BLaER1 (cell line): Measurements from ENCODE around the gene SYTL2.
"Not testable (repeated sequence)": the region's sequence is repeated elsewhere in the genome, so short reads cannot be mapped to it uniquely, and the experiment has no call there.

Experiments used
- H3K27ac ChIP-seq: shearing (Covaris generic); formaldehyde crosslinking; 2 replicates; pipeline ENCODE4 v1.8.1; 2022
- H3K27me3 ChIP-seq: shearing (Covaris generic); formaldehyde crosslinking; 2 replicates; pipeline ENCODE4 v1.8.1; 2022
- H3K36me3 ChIP-seq: shearing (Covaris generic); formaldehyde crosslinking; 2 replicates; pipeline ENCODE4 v1.8.1; 2022
- H3K4me1 ChIP-seq: shearing (Covaris generic); formaldehyde crosslinking; 2 replicates; pipeline ENCODE4 v1.8.1; 2022
- H3K4me2 ChIP-seq: shearing (Covaris generic); formaldehyde crosslinking; 2 replicates; pipeline ENCODE4 v1.8.1; 2022
- H3K4me3 ChIP-seq: shearing (Covaris generic); formaldehyde crosslinking; 2 replicates; pipeline ENCODE4 v1.8.1; 2022
- H3K9ac ChIP-seq: shearing (Covaris generic); formaldehyde crosslinking; 2 replicates; pipeline ENCODE4 v1.8.1; 2022
- H3K9me3 ChIP-seq: shearing (Covaris generic); formaldehyde crosslinking; 2 replicates; pipeline ENCODE4 v1.8.1; 2022
- H4K20me1 ChIP-seq: shearing (Covaris generic); formaldehyde crosslinking; 2 replicates; pipeline ENCODE4 v1.8.1; 2022
- Cebpa-rat ChIP-seq: shearing (Covaris generic); IDR thresholded peaks from 2 replicates; pipeline ENCODE4 v1.8.1; 2022

SYTL2 gene

DNA sequence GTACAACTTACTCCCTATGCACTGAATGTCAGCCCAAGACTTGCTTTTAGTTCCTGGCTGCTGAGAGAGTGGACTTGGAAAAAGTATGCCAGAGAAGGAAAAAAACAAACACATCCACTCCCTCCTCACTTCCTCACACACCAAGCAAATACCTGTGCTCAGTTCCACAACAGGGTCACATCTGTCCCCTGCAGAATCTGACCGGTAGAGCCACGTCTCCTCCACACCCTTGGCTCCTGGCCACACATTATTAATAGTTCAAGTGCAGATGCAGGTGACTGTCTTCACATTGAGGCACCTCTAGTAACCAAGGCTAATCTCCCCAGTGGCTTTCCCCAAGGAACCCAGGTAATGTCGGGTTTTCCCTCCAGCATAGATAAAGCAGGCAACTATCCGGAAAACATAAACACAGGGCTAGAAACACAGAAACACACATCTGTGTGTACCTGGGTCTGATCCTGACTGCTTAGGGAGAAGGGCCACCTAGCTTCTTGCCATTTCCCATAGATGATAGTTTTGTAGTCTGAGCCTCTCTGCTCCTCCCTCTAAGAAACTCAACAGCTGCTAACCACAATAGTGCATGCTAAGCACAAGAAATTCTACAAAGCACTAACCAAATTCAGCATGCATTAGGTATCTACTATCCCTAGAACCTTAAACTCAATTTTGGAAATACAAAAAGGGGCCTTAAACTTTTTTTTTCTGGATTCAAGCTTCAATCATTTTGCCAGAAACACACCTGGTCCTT, 10.2 kb downstream of the SYTL2 start:
- no peak overlapping the region for H3K4me3 ChIP-seq
- H4K20me1 ChIP-seq, result no peaks in the 10 kb centered on the region
- H3K9ac ChIP-seq, result no peak overlapping the region
- TF ChIP-seq Cebpa-rat, result no peak
- no peaks in the 10 kb centered on the region for H3K9me3 ChIP-seq
- no peak overlapping the region for H3K4me2 ChIP-seq
- no peak overlapping the region for H3K27ac ChIP-seq
- no peaks in the 10 kb centered on the region for H3K36me3 ChIP-seq
- no peaks in the 10 kb centered on the region for H3K4me1 ChIP-seq
- no peaks in the 10 kb centered on the region for H3K27me3 ChIP-seq

DNA sequence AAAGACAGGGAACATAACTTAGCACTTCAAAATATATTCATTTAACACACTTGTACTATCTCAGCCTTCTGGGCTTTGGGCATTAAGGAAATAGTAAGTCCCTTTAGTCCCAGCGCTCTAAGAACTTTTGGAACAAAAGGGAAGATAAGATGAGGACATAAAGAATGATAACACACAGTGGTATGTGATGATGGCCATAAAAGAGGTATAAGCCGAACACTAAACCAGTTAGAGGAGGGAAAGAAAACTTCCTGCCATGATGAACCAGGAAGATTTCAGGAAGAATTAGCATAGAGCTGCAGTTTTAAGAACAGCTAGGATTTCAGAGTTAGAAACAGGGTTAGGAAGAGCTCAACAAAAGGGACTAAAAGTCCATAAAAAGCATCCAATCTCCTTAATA, 11.8 kb downstream of the SYTL2 start:
- no peak overlapping the region for H3K9ac ChIP-seq
- no peaks in the 10 kb centered on the region for H3K4me1 ChIP-seq
- no peak overlapping the region for H3K27ac ChIP-seq
- H3K27me3 ChIP-seq, result no peaks in the 10 kb centered on the region
- no peaks in the 10 kb centered on the region for H3K9me3 ChIP-seq
- no peaks in the 10 kb centered on the region for H4K20me1 ChIP-seq
- H3K36me3 ChIP-seq, result no peaks in the 10 kb centered on the region
- no peak overlapping the region for H3K4me3 ChIP-seq
- TF ChIP-seq Cebpa-rat, result no peak
- no peak overlapping the region for H3K4me2 ChIP-seq

DNA sequence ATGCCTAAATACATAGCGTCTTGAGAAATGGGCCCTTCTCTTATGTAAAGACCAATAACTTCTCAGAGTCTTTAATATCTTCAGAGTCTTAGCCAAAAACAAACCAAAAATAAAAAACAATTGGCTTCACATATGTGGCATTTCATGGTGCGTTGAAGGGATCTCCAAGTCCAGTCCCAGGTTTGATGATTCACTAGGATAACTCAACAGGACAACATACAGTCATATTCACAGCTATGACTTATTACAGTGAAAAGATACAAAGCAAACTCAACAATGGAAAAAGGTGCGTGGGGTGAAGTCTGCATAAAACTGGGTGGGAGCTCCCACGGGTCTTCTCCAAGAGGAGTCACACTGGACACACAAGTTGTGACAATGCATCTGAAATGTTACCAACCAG, 12.6 kb downstream of the SYTL2 start:
- Histone ChIP-seq H3K4me2 (no peak overlapping the region), H3K4me1 (no peaks in the 10 kb centered on the region), H3K9ac (no peak overlapping the region), H3K4me3 (no peak overlapping the region), H4K20me1 (no peaks in the 10 kb centered on the region), H3K27ac (no peak overlapping the region), H3K27me3 (no peaks in the 10 kb centered on the region), H3K36me3 (no peaks in the 10 kb centered on the region), H3K9me3 (no peaks in the 10 kb centered on the region)
- no peak for TF ChIP-seq Cebpa-rat

DNA sequence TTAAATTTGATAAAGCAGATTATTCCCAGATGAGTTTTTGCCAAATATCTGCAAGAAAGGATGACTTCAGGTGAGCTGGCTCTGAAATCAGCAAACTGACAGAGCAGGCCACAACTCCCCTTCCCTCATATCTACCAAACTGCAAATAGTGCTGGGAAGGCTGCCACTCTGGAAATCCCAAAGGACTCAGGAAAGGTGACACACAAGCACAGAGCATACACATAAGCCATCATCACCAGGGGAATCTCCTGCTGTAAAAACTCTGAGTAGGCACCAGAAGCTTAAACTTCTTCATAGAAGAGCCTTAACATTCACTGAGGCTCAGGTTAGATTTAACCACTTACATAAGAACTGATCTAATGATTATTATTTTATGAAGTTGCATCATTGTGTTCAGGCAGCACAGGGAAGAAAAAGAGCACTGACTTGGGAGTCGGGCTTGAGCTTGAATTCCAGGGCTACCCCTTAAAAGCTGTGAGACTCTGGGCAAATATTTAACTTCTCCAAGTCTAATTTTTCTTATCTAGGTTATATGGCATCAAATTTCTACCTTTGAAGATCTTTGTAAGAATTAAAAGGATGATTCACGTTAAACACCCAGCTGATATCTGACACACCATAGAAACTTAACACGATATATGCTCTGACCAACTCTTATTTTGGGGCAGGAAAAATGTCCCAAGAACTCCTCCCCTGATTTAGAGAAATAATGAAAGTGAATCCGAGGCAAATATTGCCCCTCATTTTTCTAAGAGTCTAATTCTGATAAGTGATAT, 15.0 kb downstream of the SYTL2 start:
- no peak overlapping the region for H3K4me3 ChIP-seq
- no peak for TF ChIP-seq Cebpa-rat
- H3K36me3 ChIP-seq, result no peaks in the 10 kb centered on the region
- H3K27ac ChIP-seq, result no peak overlapping the region
- no peak overlapping the region for H3K4me2 ChIP-seq
- H3K4me1 ChIP-seq, result no peaks in the 10 kb centered on the region
- no peak overlapping the region for H3K9ac ChIP-seq
- no peaks in the 10 kb centered on the region for H3K27me3 ChIP-seq
- H3K9me3 ChIP-seq, result no peaks in the 10 kb centered on the region
- H4K20me1 ChIP-seq, result no peaks in the 10 kb centered on the region

DNA sequence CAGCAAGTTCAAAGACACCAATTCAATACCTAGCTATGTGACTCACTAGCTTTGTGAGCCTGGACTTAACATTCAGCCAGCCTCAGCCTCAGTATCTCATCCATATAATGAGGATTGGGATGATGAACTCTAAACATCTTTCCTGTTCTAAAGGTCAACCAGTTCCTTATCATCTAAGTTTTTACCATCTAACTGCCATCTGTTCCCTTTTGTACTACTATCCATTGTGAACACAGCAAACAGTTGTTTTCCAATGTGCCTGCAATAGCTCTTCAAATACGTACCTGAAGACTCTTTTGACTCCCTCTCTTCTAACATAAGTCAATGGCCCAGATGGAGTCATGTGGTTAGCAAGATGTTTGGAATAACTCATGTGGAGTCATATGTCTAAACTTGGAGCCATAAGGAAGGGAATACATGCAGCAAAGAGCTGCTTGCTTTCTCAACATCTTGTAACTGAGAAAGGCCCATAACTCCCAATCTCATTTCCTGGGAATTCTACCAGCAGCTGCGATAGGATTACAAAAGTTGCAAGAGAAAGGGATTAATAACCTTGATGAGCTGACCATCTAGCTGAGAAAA, 19.4 kb downstream of the SYTL2 start:
- Histone ChIP-seq H4K20me1 (no peaks in the 10 kb centered on the region), H3K9ac (no peak overlapping the region), H3K4me3 (no peak overlapping the region), H3K36me3 (no peaks in the 10 kb centered on the region), H3K27ac (no peak overlapping the region), H3K27me3 (no peaks in the 10 kb centered on the region), H3K9me3 (no peaks in the 10 kb centered on the region), H3K4me1 (no peaks in the 10 kb centered on the region), H3K4me2 (no peak overlapping the region)
- TF ChIP-seq Cebpa-rat, result no peak

DNA sequence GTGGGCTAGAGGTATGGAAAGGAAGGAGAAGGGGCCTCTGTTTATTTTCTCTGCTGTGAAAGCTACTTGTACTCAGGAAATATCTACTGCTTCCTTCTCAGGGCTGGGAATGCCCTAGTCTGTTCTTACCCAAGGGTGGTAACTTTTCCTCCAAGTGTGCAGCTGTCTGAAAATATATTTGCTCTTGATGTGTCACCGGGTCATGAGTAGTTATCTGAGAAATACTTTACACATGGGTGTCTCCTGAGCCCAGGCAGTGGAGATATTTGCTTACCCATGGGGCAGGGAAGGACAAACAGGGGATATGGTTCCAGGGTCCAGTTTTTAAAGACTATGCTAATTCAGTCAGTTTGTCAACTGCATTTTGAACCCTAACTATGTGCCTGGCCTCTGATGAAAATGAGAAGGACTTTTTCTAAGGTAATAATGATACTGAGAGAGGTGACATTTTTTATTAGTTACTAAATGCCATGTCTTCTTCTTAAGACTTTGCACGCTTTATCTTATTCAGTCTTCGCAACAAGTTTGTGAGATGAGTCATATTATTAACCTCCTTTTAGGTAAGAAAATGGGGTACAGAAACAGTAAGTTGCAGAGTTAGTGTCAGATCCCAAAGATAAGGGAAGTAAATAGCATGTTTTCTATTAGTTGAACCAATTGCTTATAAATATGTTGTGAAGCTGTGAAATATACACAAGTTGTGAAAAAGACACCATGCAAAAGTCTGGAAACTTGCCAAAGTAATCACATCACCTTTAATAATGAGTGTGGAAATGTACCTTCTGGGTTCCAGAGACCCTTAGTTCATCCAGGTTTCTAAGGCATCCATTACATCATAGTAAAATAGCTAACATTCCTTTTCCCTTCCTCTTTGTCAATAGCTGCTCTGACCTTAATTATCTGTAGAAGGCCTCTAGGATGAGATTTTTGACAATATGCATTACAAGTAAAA, 22.9 kb downstream of the SYTL2 start:
- TF ChIP-seq Cebpa-rat, result no peak
- no peaks in the 10 kb centered on the region for H3K4me1 ChIP-seq
- no peaks in the 10 kb centered on the region for H3K27me3 ChIP-seq
- no peak overlapping the region for H3K27ac ChIP-seq
- H3K36me3 ChIP-seq, result no peaks in the 10 kb centered on the region
- H3K9ac ChIP-seq, result no peak overlapping the region
- no peak overlapping the region for H3K4me3 ChIP-seq
- no peaks in the 10 kb centered on the region for H4K20me1 ChIP-seq
- H3K9me3 ChIP-seq, result no peaks in the 10 kb centered on the region
- no peak overlapping the region for H3K4me2 ChIP-seq

DNA sequence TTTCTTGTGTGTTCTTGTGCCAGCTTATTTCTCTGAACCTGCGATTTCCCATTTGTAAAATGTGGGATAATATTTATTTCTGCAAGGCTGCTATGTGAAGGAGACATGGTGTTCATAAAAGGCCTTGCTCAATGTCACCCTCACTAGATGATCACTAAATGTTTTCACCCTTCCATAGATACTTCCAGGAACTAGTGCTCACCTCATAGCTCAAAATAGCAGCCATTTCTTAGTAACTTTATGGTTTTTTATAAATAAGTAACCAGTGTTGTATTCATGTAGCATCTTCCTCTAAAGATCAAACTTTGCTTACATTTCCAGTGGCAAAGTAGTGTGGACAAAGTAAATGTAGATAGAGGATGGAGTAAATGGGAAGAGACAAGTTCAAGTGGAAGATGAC, 23.8 kb downstream of the SYTL2 start:
- H3K36me3 ChIP-seq, result no peaks in the 10 kb centered on the region
- H3K27ac ChIP-seq, result no peak overlapping the region
- H3K4me3 ChIP-seq, result no peak overlapping the region
- no peaks in the 10 kb centered on the region for H4K20me1 ChIP-seq
- no peak overlapping the region for H3K4me2 ChIP-seq
- no peaks in the 10 kb centered on the region for H3K27me3 ChIP-seq
- H3K9ac ChIP-seq, result no peak overlapping the region
- no peaks in the 10 kb centered on the region for H3K4me1 ChIP-seq
- peaks cover 8% of the 10 kb centered on the region for H3K9me3 ChIP-seq
- TF ChIP-seq Cebpa-rat, result no peak

DNA sequence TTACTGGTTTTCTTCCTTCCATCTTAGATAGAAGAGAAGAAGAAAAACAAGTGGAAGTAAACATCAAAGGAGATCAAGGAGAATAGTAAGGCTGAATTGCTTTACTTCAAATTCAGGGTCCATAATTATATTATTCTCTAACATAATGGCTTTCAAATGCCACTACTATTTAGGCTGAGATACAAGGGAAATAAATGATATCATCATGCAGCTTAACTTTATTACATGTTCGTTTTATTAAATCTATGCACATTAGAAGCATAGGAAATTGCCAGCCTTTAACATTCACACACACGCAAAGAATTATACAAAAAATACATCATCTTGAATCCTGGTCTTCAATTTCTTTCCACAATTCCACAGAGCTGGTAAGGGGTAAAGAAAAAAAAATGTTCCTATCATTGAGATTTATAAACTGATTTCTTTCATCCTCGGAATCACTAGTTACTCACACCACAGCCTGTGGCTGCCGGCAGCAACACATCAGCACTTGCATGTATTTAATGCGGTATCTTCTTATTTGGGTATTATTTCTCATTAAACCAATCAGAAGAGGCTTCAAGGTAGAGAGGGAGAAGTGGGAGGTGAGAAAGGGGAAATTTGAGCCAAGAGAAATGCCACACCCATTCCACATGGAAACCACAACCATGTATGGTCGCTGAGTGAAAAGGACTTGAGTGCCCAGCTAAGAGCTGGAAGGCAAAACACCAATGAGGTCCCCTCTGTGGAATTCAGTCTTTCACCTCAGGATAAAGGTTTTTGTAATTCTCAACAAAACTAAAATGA, 26.3 kb downstream of the SYTL2 start:
- Histone ChIP-seq H3K9ac (no peak overlapping the region), H3K27me3 (no peaks in the 10 kb centered on the region), H3K36me3 (no peaks in the 10 kb centered on the region), H4K20me1 (no peaks in the 10 kb centered on the region), H3K4me1 (peaks cover 7% of the 10 kb centered on the region), H3K4me3 (no peak overlapping the region), H3K9me3 (peaks cover 17% of the 10 kb centered on the region), H3K4me2 (no peak overlapping the region), H3K27ac (no peak overlapping the region)
- TF ChIP-seq Cebpa-rat, result no peak

DNA sequence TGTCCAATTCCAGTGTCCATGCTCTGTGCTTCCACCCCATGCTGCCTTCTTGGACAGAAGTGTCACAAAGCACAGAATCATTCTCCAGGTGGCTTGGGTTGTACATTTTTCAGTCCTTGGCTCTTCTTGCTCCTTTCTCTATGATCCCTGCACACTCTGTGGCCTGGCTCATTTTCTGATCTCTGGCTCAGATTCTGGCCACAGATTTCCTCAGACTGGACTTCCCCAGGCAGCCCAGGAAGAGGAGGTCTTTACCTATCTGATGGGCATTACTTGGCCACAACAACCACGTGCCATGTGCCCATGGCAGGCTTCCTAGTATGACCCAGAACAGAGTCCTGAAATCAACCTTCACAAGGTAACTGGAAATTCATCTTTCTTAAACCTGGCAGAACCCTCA, 27.2 kb downstream of the SYTL2 start:
- no peak for TF ChIP-seq Cebpa-rat
- Histone ChIP-seq H3K36me3 (no peaks in the 10 kb centered on the region), H3K9me3 (peaks cover 17% of the 10 kb centered on the region), H3K9ac (no peak overlapping the region), H3K4me3 (no peak overlapping the region), H3K27ac (no peak overlapping the region), H3K27me3 (no peaks in the 10 kb centered on the region), H3K4me2 (no peak overlapping the region), H4K20me1 (no peaks in the 10 kb centered on the region), H3K4me1 (peaks cover 7% of the 10 kb centered on the region)

DNA sequence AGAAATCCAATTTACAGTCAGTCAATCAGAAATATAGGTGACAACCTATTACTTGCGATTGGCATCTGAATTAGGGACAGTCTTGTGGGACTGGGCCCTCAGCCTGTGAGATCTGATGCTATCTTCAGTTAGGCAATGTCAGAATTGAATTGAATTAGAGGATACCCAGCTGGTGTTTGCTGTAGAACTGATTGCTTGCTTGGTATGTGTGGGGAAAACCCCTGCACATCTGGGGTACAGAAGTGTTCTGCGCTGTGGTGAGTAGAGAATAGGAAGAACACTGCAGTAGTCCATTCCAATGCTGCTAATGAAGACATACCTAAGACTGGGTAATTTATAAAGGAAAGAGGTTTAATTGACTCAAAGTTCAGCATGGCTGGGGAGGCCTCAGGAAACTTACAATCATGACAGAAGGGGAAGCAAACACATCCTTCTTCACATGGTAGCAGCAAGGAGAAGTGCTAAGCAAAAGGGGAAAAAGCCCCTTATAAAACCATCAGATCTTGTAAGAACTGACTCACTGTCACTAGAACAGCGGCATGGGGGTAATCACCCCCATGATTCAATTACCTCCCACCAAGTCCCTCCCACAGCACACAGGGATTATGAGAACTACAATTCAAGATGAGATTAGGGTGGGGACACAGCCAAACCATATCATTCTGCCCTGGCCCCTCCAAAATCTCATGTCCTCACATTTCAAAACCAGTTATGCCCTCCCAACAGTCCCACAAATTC, 30.0 kb downstream of the SYTL2 start:
- not testable (repeated sequence) for H3K4me2 ChIP-seq, H4K20me1 ChIP-seq, H3K4me1 ChIP-seq, H3K27me3 ChIP-seq, H3K9ac ChIP-seq, H3K4me3 ChIP-seq, H3K36me3 ChIP-seq, H3K27ac ChIP-seq
- H3K9me3 ChIP-seq, result peaks cover 17% of the 10 kb centered on the region
